Measurements from ENCODE around the gene DCTN3.
"Not testable (repeated sequence)": the region's sequence is repeated elsewhere in the genome, so short reads cannot be mapped to it uniquely, and the experiment has no call there.

The DCTN3 gene

DNA sequence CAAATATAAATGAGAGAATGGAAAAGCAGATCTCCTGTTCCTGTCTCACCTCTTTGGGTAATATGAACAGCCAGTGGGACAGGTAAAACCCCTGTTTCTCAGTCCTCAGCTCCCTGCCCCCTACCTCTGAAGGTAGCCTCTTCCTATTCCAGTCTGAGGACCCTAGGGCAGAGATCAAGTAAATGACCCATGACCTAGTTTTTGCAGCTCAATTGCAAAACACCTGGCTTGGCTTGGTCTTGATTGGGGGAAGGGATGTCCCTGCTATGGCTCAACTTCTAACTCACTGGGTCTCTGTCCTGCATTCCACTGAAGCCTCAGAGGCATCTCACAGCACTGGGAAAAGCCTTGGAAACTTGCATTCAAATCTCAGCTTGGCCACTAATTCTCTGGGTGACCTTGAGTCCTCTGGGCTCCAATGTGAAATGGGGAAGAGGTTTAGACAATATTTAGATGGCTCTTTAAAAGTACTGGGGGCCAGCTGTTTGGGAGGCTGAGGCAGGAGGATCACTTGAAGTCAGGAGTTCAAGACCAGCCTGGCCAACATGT is 24.5 kb upstream of the DCTN3 start:
- no peak for DNase-seq
- intact Hi-C loops (cut with DNase I; ENCODE audit: low total_unique reads) = no loop called here
- TF ChIP-seq, protein P1, sequence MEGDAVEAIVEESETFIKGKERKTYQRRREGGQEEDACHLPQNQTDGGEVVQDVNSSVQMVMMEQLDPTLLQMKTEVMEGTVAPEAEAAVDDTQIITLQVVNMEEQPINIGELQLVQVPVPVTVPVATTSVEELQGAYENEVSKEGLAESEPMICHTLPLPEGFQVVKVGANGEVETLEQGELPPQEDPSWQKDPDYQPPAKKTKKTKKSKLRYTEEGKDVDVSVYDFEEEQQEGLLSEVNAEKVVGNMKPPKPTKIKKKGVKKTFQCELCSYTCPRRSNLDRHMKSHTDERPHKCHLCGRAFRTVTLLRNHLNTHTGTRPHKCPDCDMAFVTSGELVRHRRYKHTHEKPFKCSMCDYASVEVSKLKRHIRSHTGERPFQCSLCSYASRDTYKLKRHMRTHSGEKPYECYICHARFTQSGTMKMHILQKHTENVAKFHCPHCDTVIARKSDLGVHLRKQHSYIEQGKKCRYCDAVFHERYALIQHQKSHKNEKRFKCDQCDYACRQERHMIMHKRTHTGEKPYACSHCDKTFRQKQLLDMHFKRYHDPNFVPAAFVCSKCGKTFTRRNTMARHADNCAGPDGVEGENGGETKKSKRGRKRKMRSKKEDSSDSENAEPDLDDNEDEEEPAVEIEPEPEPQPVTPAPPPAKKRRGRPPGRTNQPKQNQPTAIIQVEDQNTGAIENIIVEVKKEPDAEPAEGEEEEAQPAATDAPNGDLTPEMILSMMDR (IDR thresholded peaks at IDR 0.05) = no peak

DNA sequence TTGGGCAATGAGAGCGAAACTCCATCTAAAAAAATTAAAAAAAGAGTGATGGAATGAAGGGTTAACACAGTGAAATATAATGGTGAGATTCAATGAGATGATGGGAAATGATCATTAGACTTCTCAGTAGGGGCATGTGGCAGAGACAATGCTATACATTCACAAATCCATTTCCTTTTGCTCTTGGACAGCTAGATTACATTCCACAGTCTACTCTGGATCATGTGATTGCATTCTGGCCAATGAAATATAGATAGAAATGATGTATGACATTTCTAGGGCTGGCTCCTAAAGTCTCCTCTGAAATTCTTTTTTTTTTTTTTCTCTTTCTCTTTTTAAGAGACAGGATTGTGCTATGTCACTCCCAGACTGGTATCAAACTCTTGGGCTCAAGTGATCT is 22.4 kb upstream of the DCTN3 start:
- no peak overlapping the region for H3K4me3 ChIP-seq
- no peak overlapping the region for H3K27ac ChIP-seq
- H3K36me3 ChIP-seq = no peaks in the 10 kb centered on the region
- H3K9me3 ChIP-seq = no peaks in the 10 kb centered on the region
- intact Hi-C loops (cut with DNase I; ENCODE audit: low total_unique reads) = no loop called here
- no peaks in the 10 kb centered on the region for H3K27me3 ChIP-seq
- TF ChIP-seq, protein P1 (IDR thresholded peaks at IDR 0.05) = no peak
- no peak for DNase-seq
- H3K4me1 ChIP-seq = peaks cover 0 to 24% (median 20%) of the 10 kb centered on the region in 4 donors

More for the DNA sequence above, 24.5 kb upstream of the DCTN3 start:
- Histone ChIP-seq H3K27me3 (no peaks in the 10 kb centered on the region), H3K27ac (no peak overlapping the region), H3K4me3 (no peak overlapping the region), H3K36me3 (peaks cover 8 to 16% (median 15%) of the 10 kb centered on the region in 3 donors), H3K9me3 (no peaks in the 10 kb centered on the region), H3K4me1 (peaks cover 0 to 25% (median 21%) of the 10 kb centered on the region in 4 donors)

DNA sequence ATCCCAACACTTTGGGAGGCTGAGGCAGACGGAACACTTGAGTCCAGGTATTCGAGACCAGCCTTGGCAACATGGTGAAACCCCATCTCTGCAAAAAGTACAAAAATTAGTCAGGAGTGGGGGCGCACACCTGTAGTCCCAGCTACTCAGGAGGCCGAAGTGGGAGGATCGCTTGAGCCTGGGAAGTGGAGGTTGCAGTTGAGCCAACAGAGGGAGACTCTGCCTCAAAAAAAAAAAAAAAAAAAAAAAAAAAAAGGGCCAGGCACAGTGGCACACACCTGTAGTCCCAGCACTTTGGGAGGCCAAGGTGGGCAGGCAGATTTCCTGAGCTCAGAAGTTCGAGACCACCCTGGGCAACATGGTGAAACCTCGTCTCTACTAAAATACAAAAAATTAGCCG is 19.0 kb upstream of the DCTN3 start:
- H3K27ac ChIP-seq; H3K9me3 ChIP-seq; H3K36me3 ChIP-seq; H3K27me3 ChIP-seq; intact Hi-C loops (cut with DNase I; ENCODE audit: low total_unique reads); H3K4me3 ChIP-seq; DNase-seq: not testable (repeated sequence)
- H3K4me1 ChIP-seq = peaks cover 0 to 29% (median 23%) of the 10 kb centered on the region in 4 donors

DNA sequence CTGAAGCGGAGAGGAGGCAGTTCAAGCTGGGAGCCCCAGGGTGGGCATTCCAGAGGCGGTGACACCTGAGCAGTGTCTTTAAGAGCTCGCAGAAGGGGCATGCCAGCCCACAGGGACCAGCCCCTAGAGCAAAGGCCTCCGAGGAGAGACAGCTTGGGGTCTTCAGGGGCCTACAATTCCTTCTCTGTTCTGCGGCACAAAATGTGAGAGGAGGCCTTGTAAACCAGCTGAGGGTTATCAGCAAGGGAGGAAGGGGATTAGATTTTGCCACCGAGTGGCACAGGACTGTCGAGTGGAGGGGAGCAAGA is 17.8 kb upstream of the DCTN3 start:
- TF ChIP-seq, protein P1 (IDR thresholded peaks at IDR 0.05) = no peak

DNA sequence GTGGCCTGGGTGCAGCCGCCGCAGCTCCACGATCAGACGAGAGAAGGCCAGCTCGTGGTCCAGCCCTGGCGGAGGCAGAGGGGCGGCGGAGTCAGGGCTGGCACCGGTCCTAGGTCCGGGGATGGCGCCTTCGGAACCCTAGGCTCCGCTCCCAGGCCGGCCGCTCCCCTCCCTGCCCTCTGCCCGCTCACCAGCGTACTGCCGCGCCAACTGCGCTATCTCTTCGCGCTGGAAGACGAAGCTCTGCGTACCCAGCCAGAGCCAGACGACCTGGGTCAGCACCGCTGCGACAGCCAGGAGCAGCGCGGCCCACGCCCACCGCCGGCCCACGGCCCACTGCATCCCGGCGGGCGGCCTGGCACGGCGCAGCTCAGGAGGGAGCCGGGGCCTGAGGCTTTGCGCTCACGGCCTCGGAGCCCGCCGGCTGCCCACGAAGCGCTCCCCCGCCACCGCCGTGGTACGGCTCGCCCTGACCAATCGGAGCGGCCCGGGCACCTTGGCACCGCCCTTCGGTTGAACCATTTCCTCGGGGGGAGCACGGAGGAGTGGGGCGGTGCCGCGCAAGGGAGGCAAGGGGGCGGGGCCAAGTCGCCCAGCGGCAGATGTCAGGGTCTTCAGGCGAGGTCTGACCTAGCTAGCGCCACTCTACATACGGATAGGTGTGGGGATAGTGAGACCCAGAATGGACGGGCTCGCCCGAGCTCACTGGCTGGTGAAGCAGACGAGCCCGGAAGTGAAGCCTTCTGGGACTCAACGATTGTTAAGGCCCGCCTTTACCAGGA is 17.3 kb upstream of the DCTN3 start, which contains the start of gene SIGMAR1:
SIGMAR1 (minus strand) TSS at position 432 of the 782 bp plus-strand sequence; CDS start at position 342, 90 bp downstream.
- Histone ChIP-seq H3K4me3 (peak within 1 kb of the TSS; percentile 65 to 80), H3K36me3 (peaks cover 0 to 7% (median 0%) of the 10 kb centered on the region in 3 donors), H3K4me1 (peaks cover 0 to 29% (median 23%) of the 10 kb centered on the region in 4 donors), H3K27ac (peak within 1 kb of the TSS; percentile 87 to 91), H3K9me3 (no peaks in the 10 kb centered on the region), H3K27me3 (no peaks in the 10 kb centered on the region)
- DNase-seq = peak; percentile 91 to 96
- intact Hi-C loops (cut with DNase I; ENCODE audit: low total_unique reads) = no loop called here
- TF ChIP-seq, protein P1 (IDR thresholded peaks at IDR 0.05) = peak in 1 of 2 experiments; percentile 25

More for the DNA sequence above, 17.8 kb upstream of the DCTN3 start:
- Histone ChIP-seq H3K36me3 (peaks cover 0 to 7% (median 0%) of the 10 kb centered on the region in 3 donors), H3K4me3 (peak overlapping the region; percentile 65 to 80), H3K9me3 (no peaks in the 10 kb centered on the region), H3K27ac (peak overlapping the region; percentile 87 to 91), H3K27me3 (no peaks in the 10 kb centered on the region), H3K4me1 (peaks cover 0 to 29% (median 23%) of the 10 kb centered on the region in 4 donors)
- intact Hi-C loops (cut with DNase I; ENCODE audit: low total_unique reads) = no loop called here
- no peak for DNase-seq

DNA sequence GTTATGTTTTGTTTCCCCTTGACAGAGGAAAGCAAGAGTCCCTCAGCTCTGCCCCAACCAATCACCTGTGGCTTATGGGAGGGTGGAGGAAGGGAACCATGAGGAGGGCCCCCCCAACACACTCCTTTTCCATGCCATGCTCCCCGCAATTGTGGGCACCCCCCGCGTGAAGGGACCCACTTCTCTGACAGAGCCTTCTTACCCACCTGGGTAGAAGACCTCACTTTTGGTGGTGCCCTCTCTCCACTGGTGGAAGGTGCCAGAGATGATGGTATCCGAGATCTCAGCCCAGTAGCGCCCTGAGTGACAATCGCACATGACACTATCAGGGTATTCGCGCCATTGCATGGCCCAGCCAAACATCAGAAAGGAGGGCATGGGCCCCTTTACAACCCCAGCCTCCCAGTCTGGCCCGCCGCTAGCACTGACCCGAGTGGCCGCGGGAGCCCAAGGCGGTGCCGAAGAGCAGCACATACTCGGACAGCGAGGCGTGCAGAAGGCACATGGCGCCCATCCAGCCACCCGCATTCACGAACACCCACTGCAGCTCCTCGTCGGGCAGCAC is 16.6 kb upstream of the DCTN3 start:
- H3K27ac ChIP-seq = peak overlapping the region; percentile 87 to 91
- no peaks in the 10 kb centered on the region for H3K9me3 ChIP-seq
- H3K4me1 ChIP-seq = peaks cover 0 to 29% (median 23%) of the 10 kb centered on the region in 4 donors
- intact Hi-C loops (cut with DNase I; ENCODE audit: low total_unique reads) = no loop called here
- H3K36me3 ChIP-seq = peaks cover 0 to 7% (median 0%) of the 10 kb centered on the region in 3 donors
- peak overlapping the region; percentile 65 to 80 for H3K4me3 ChIP-seq
- TF ChIP-seq, protein P1 (IDR thresholded peaks at IDR 0.05) = no peak
- H3K27me3 ChIP-seq = no peaks in the 10 kb centered on the region
- no peak for DNase-seq

Data from tibial artery (tissue), 4 donors.